ENCODE data around the gene SETDB2. TPM values are rescaled to one million over a fixed set of nuclear protein-coding genes. Genes with fewer than 3 reads are reported as not detected.

The SETDB2 gene
- total and polyA plus RNA-seq, 10 of the 15 experiments (the other 5 are each of a cell fraction or from before 2014, with no cell fraction given), result 1.2 to 10.0 (median 7.4) TPM

DNA sequence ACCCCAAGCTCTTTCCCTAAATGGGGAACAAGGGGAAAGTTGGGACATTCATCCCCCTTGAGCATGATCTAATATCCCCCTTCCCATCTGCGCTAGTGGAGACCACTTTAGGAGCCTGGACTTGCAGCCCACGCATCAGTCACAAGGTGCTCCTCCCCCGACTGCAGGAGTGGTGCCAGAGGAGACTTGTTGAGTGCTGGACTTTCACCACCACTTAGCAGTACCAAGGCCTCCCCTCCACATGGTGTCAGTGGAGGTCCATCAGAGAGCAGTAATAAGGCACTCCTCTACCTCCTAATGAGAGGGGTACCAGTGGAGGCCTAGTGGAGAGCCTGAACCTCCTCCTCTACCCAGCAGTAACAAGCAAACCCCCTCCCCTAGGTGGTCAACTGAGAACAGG, 22.7 kb upstream of the SETDB2 start:
- H3K9ac ChIP-seq (ENCODE audit: control insufficient read depth, insufficient read depth, low read length), result no peak overlapping the region
- ChIA-PET SMC1A (ENCODE audit: uncharacterized antibody, unreplicated experiment) (interaction anchor here (2.6 to 2.7 kb wide), 2 partner anchors 11 to 186 kb away, joined by 6 to 17 read pairs; no protein-coding TSS in a partner anchor), POLR2A (no interaction called here), RAD21 (ENCODE audit: unreplicated experiment) (interaction anchor here (0.6 kb wide), 1 partner anchor 186 kb away, joined by 3 read pairs; no protein-coding TSS in a partner anchor), CTCF (interaction anchor here (0.7 to 1.4 kb wide), 7 partner anchors 47 to 191 kb away, joined by 3 to 7 read pairs (median 4); no protein-coding TSS in a partner anchor)
- no TSS peak for BruUV-seq (replicated peaks)
- H2AFZ ChIP-seq (ENCODE audit: control insufficient read depth, low read depth, low read length), result no peak overlapping the region
- no peak overlapping the region for H3K4me2 ChIP-seq (ENCODE audit: control insufficient read depth, insufficient read depth)
- DNase-seq (ENCODE audit: low read depth, low spot score) (peak; percentile 24), FAIRE-seq (peak; percentile 49), ATAC-seq (peak; percentile 99)
- H3K79me2 ChIP-seq (ENCODE audit: control insufficient read depth, insufficient read depth, low read length), result no peaks in the 10 kb centered on the region
- H3K27me3 ChIP-seq (replicated peaks in 1 of 2; ENCODE audit: control insufficient read depth in 2 of 2, insufficient read depth in 2 of 2, low read length in 1 of 2), result no peaks in the 10 kb centered on the region
- H3K4me1 ChIP-seq (ENCODE audit: control insufficient read depth, insufficient read depth, low read length), result no peaks in the 10 kb centered on the region
- in situ Hi-C loops (cut with MboI), result loop anchor here (5.0 kb wide), 1 partner anchor 186 kb away; no protein-coding TSS in a partner anchor
- H4K20me1 ChIP-seq (ENCODE audit: control insufficient read depth, insufficient read depth), result no peaks in the 10 kb centered on the region
- no peaks in the 10 kb centered on the region for H3K9me3 ChIP-seq (replicated peaks; ENCODE audit: control insufficient read depth, insufficient read depth, low read length)
- WGBS (ENCODE audit: insufficient coverage, insufficient replicate concordance, low lambda C conversion rate, missing lambda C conversion rate), result 57% methylated on average over 3 of the region's 3 CpGs
- no peaks in the 10 kb centered on the region for H3K36me3 ChIP-seq (ENCODE audit: control insufficient read depth in 2 of 2, insufficient read depth in 2 of 2, low read length in 1 of 2)
- H3K27ac ChIP-seq (ENCODE audit: control insufficient read depth, insufficient read depth), result no peak overlapping the region
- no peak overlapping the region for H3K4me3 ChIP-seq
- intact Hi-C loops (cut with micrococcal nuclease; ENCODE audit: unreplicated experiment), result loop anchor here (1.0 to 5.0 kb wide), 3 partner anchors 119 to 427 kb away; no protein-coding TSS in a partner anchor
- TF ChIP-seq PAX8 (IDR thresholded peaks at IDR 0.05) (no peak), MAX (IDR thresholded peaks at IDR 0.05; ENCODE audit: low read depth, low read length) (no peak), CTCF (IDR thresholded peaks at IDR 0.05 in 2 of 3, conservative IDR thresholded peaks at IDR 0.05 in 1 of 3; ENCODE audit: control insufficient read depth in 2 of 3, extremely low read depth in 1 of 3, insufficient read depth in 1 of 3, low read depth in 3 of 3, low read length in 3 of 3) (peak; percentile 50 to 68 (median 67)), SKIL (IDR thresholded peaks at IDR 0.05; ENCODE audit: low read depth, poor library complexity, severe bottlenecking) (no peak), IRF4 (IDR thresholded peaks at IDR 0.05; ENCODE audit: low read depth, low read length) (0 out of 2 replicates have a peak, but pooled peaks have one; percentile 8), ZSCAN29 (IDR thresholded peaks at IDR 0.05) (no peak), CHD1 (IDR thresholded peaks at IDR 0.05; ENCODE audit: low read depth, low read length) (no peak), ZBED1 (IDR thresholded peaks at IDR 0.05; ENCODE audit: borderline replicate concordance) (no peak), BCL3 (IDR thresholded peaks at IDR 0.05; ENCODE audit: borderline replicate concordance, insufficient read depth, low read depth, low read length, poor library complexity, severe bottlenecking) (no peak), USF2 (IDR thresholded peaks at IDR 0.05; ENCODE audit: borderline replicate concordance, low read depth, low read length) (no peak), IKZF2 (IDR thresholded peaks at IDR 0.05) (no peak), WRNIP1 (IDR thresholded peaks at IDR 0.05; ENCODE audit: borderline replicate concordance, low read depth, low read length) (no peak), PBX3 (IDR thresholded peaks at IDR 0.05; ENCODE audit: insufficient replicate concordance, low read depth, low read length) (no peak), KAT2A (conservative IDR thresholded peaks at IDR 0.05; ENCODE audit: control insufficient read depth, low read depth, low read length) (no peak)

Measured in GM12878 (cell line).